Activated B cell treated with CpG ODN at 0.5 μM for 24 hours (primary cell): Measurements from ENCODE around the gene STX12. TPM values are rescaled to one million over a fixed set of nuclear protein-coding genes. Genes with fewer than 3 reads are reported as not detected.

Experiments
- ATAC-seq: fragments of 200-7000 bp; cut with Tn5 transposase; one replicate; pipeline ENCODE4 v1.10.0; 2021; ENCODE audit warnings: low read depth, mild to moderate bottlenecking, moderate library complexity
- CTCF ChIA-PET: fragments of 350-600 bp; sonication (Branson Sonifier 250); formaldehyde crosslinking; loops from one replicate; lab custom pipeline; 2021; ENCODE audit warnings: antibody characterized with exemption; lab: Charles Lee
- POLR2A ChIA-PET: fragments of 350-600 bp; sonication (Branson Sonifier 250); formaldehyde crosslinking; loops from one replicate; lab custom pipeline; 2021; ENCODE audit warnings: antibody characterized with exemption; lab: Charles Lee
- DNase-seq: peaks from one replicate; pipeline ENCODE4 v3.0.0; 2022
- H3K27ac Mint-ChIP-seq: one replicate; pipeline ENCODE4 v1.8.0; 2020; ENCODE audit warnings: mixed read lengths
- H3K27me3 Mint-ChIP-seq: one replicate; pipeline ENCODE4 v1.8.0; 2021; ENCODE audit warnings: mixed read lengths
- H3K36me3 Mint-ChIP-seq: one replicate; pipeline ENCODE4 v1.8.0; 2021; ENCODE audit warnings: low read depth, mixed read lengths
- H3K4me1 Mint-ChIP-seq: one replicate; pipeline ENCODE4 v1.8.0; 2021; ENCODE audit warnings: mixed read lengths
- H3K4me3 Mint-ChIP-seq: one replicate; pipeline ENCODE4 v1.8.0; 2020; ENCODE audit warnings: mild to moderate bottlenecking, mixed read lengths
- H3K9me3 Mint-ChIP-seq: one replicate; pipeline ENCODE4 v1.8.0; 2020; ENCODE audit warnings: mixed read lengths
- intact Hi-C: fragments of 100-400 bp; cut with micrococcal nuclease; formaldehyde crosslinking; loops from one replicate; pipeline ENCODE4 v1.15.1; 2024
- total RNA-seq: library from RNA; stranded (reverse); gene quantifications from 2 replicates; pipeline ENCODE4 v1.2.3, GENCODE V29; 2022
- TF ChIP-seq, protein P1 (sequence below): fragments of 200-600 bp; IDR thresholded peaks from one replicate; pipeline ENCODE4 v1.8.0; 2022; ENCODE audit warnings: antibody characterized with exemption, mild to moderate bottlenecking

Gene STX12
- total RNA-seq, 1 donor from 2014 or later, result 42.4 TPM

GRCh38 chr1:27858072-27858948 is 85.3 kb downstream of the STX12 start:
- H3K27me3 Mint-ChIP-seq, result no peaks in the 10 kb centered on the region
- peaks cover 28% of the 10 kb centered on the region for H3K4me1 Mint-ChIP-seq
- no peaks in the 10 kb centered on the region for H3K36me3 Mint-ChIP-seq
- CTCF ChIA-PET, result interaction anchor here (0.5 to 3.8 kb wide), 20 partner anchors 17 to 351 kb away, joined by 3 to 88 read pairs (median 4); no protein-coding TSS in a partner anchor
- DNase-seq (peak; percentile 80), ATAC-seq (peak; percentile 88)
- H3K9me3 Mint-ChIP-seq, result no peaks in the 10 kb centered on the region
- TF ChIP-seq, protein P1, sequence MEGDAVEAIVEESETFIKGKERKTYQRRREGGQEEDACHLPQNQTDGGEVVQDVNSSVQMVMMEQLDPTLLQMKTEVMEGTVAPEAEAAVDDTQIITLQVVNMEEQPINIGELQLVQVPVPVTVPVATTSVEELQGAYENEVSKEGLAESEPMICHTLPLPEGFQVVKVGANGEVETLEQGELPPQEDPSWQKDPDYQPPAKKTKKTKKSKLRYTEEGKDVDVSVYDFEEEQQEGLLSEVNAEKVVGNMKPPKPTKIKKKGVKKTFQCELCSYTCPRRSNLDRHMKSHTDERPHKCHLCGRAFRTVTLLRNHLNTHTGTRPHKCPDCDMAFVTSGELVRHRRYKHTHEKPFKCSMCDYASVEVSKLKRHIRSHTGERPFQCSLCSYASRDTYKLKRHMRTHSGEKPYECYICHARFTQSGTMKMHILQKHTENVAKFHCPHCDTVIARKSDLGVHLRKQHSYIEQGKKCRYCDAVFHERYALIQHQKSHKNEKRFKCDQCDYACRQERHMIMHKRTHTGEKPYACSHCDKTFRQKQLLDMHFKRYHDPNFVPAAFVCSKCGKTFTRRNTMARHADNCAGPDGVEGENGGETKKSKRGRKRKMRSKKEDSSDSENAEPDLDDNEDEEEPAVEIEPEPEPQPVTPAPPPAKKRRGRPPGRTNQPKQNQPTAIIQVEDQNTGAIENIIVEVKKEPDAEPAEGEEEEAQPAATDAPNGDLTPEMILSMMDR, result peak; percentile 95
- intact Hi-C loops, result loop anchor here (1.0 to 5.0 kb wide), 5 partner anchors 33 to 351 kb away; partner anchors contain the start of gene EYA3
- H3K4me3 Mint-ChIP-seq, result no peak overlapping the region
- H3K27ac Mint-ChIP-seq, result peak overlapping the region; percentile 68
- POLR2A ChIA-PET, result interaction anchor here (0.5 to 2.0 kb wide), 8 partner anchors 33 to 1038 kb away, joined by 3 to 21 read pairs (median 4); no protein-coding TSS in a partner anchor

DNA sequence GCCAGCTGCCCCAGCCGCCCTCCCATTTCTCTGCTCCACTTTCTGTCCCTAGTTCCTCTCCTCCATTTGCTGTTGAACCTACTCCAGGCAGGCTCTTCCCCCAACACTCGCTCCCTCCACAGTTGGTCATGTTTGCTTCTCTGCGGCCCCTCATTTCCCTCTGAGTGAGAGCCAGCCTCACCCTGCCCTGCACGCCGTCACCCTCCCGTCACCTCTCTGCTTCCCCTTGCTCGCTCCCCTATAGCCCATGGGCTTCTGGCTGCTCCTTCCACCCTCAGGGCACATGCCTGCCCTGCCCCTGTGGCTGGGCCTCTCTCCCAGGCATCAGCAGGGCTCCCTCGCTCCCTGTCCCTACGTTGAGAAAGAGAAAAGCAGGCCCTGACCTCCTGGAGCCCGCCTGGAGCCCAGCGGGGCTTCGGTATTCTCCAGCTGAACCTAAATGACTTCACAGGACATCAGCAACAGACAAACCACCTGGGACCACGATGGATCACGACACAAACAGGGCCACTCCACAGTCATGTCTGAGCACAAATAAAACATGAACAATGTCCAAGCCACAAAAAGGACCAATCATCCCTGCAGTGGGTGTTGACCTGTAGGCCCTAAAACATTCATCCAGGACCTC is 86.0 kb downstream of the STX12 start:
- ChIA-PET POLR2A (interaction anchor here (1.4 kb wide), 1 partner anchor 34 kb away, joined by 3 read pairs; no protein-coding TSS in a partner anchor), CTCF (interaction anchor here (1.0 to 3.8 kb wide), 5 partner anchors 33 to 350 kb away, joined by 4 to 88 read pairs (median 6); no protein-coding TSS in a partner anchor)
- Mint-ChIP-seq H3K27ac (no peak overlapping the region), H3K4me3 (no peak overlapping the region), H3K9me3 (no peaks in the 10 kb centered on the region), H3K4me1 (peaks cover 36% of the 10 kb centered on the region), H3K27me3 (no peaks in the 10 kb centered on the region), H3K36me3 (no peaks in the 10 kb centered on the region)
- no peak for ATAC-seq
- intact Hi-C loops, result loop anchor here (1.0 to 5.0 kb wide), 5 partner anchors 32 to 350 kb away; partner anchors contain the start of gene EYA3
- no peak for DNase-seq
- TF ChIP-seq, protein P1, result no peak

- Mint-ChIP-seq H3K27ac (no peak overlapping the region), H3K9me3 (no peaks in the 10 kb centered on the region), H3K27me3 (no peaks in the 10 kb centered on the region), H3K4me1 (peaks cover 58% of the 10 kb centered on the region), H3K4me3 (no peak overlapping the region), H3K36me3 (no peaks in the 10 kb centered on the region)
- TF ChIP-seq, protein P1, result no peak
- POLR2A ChIA-PET, result interaction anchor here (1.4 kb wide), 1 partner anchor 30 kb away, joined by 4 read pairs; no protein-coding TSS in a partner anchor
- intact Hi-C loops, result no loop called here
- ATAC-seq (no peak), DNase-seq (no peak)
- CTCF ChIA-PET, result no interaction called here
These were observed 88.4 kb downstream of the STX12 start for GRCh38 chr1:27861436-27861835.

DNA sequence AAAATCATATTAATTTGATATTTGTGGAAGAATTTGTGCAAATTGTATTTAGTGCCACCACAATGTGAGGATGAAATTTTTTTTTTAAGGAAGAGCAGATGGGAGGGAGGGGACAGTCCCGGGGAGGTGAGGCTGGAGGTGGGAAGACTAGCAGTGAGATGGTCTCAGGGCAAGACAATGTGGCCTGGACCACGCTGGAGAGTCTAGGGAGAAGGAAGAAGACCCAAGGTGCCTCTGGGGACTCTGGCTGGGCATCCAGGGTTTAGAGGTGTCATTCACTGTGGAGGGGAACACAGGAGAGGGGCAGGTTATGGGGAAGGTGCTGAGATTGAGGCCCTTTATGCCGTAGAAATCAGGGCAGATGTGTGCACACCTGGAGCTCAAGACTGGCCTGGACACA is 89.0 kb downstream of the STX12 start:
- no peaks in the 10 kb centered on the region for H3K27me3 Mint-ChIP-seq
- H3K36me3 Mint-ChIP-seq, result no peaks in the 10 kb centered on the region
- no peaks in the 10 kb centered on the region for H3K9me3 Mint-ChIP-seq
- ATAC-seq (no peak), DNase-seq (no peak)
- H3K27ac Mint-ChIP-seq, result peak overlapping the region; percentile 35
- ChIA-PET POLR2A (interaction anchor here (2.5 kb wide), 1 partner anchor 29 kb away, joined by 19 read pairs; no protein-coding TSS in a partner anchor), CTCF (no interaction called here)
- TF ChIP-seq, protein P1, result no peak
- peaks cover 60% of the 10 kb centered on the region for H3K4me1 Mint-ChIP-seq
- intact Hi-C loops, result no loop called here
- H3K4me3 Mint-ChIP-seq, result no peak overlapping the region
